Head of caudate nucleus (tissue), 42 donors: ENCODE measurements around the gene ACTN2.
"Not testable (repeated sequence)": the region's sequence is repeated elsewhere in the genome, so short reads cannot be mapped to it uniquely, and the experiment has no call there.

ENCODE experiments used
- DNase-seq, 42 donors: peaks; one replicate each; pipeline versions ENCODE4 v3.0.0 to v3.0.0-alpha.2; 2020 to 2021; ENCODE audit warnings: mixed read lengths in 7 of 42
- intact Hi-C: fragments of 100-400 bp; cut with DNase I; formaldehyde crosslinking; loops from one replicate; pipeline ENCODE4 v1.15.0; 2022

Gene ACTN2

GRCh38 chr1:236685917-236686814 lies at the start of gene ACTN2:
TSS of gene ACTN2 (plus strand) at chr1:236686499. CDS start at chr1:236686674, 175 bp downstream.
- intact Hi-C loops = no loop called here

GRCh38 chr1:236638945-236639344 lies 47.4 kb upstream of the ACTN2 start:
- intact Hi-C loops = no loop called here
- DNase-seq = no peak

More at GRCh38 chr1:236685917-236686814, at the start of gene ACTN2:
- DNase-seq = peak in 36 of 42 donors; percentile 23 to 81 (median 56)

- peak in 1 of 42 donors; percentile 1 for DNase-seq
- intact Hi-C loops = no loop called here
Measured at GRCh38 chr1:236639686-236640085, 46.6 kb upstream of the ACTN2 start.

GRCh38 chr1:236642763-236643162 lies 43.5 kb upstream of the ACTN2 start:
- DNase-seq = no peak
- intact Hi-C loops = no loop called here

GRCh38 chr1:236645016-236645680 lies 41.2 kb upstream of the ACTN2 start:
- no peak for DNase-seq
- intact Hi-C loops = no loop called here

GRCh38 chr1:236654511-236654910 lies 31.8 kb upstream of the ACTN2 start:
- DNase-seq = no peak
- intact Hi-C loops = no loop called here

GRCh38 chr1:236654957-236655356 lies 31.3 kb upstream of the ACTN2 start:
- intact Hi-C loops = no loop called here
- DNase-seq = no peak

- intact Hi-C loops = no loop called here
- DNase-seq = no peak
Measured at GRCh38 chr1:236657398-236657797, 28.9 kb upstream of the ACTN2 start.

- intact Hi-C loops = no loop called here
- DNase-seq = no peak
Measured at GRCh38 chr1:236659792-236660587, 26.3 kb upstream of the ACTN2 start.

GRCh38 chr1:236663934-236664333 lies 22.4 kb upstream of the ACTN2 start:
- no peak for DNase-seq
- intact Hi-C loops = no loop called here

- DNase-seq, intact Hi-C loops: not testable (repeated sequence)
Measured at GRCh38 chr1:236668909-236669308, 17.4 kb upstream of the ACTN2 start.

- no peak for DNase-seq
- intact Hi-C loops = no loop called here
Measured at GRCh38 chr1:236670060-236670459, 16.2 kb upstream of the ACTN2 start.

- intact Hi-C loops = no loop called here
- no peak for DNase-seq
Measured at GRCh38 chr1:236673289-236673919, 12.9 kb upstream of the ACTN2 start.

- intact Hi-C loops = no loop called here
- DNase-seq = no peak
Measured at GRCh38 chr1:236677641-236678235, 8.6 kb upstream of the ACTN2 start.

- DNase-seq = peak in 1 of 42 donors; percentile 36
- intact Hi-C loops = no loop called here
Measured at GRCh38 chr1:236681219-236681618, 5.1 kb upstream of the ACTN2 start.

GRCh38 chr1:236685205-236685916 lies 938 bp upstream of the ACTN2 start:
- no peak for DNase-seq
- intact Hi-C loops = no loop called here

GRCh38 chr1:236686815-236687160 lies 489 bp downstream of the ACTN2 start:
- peak in 1 of 42 donors; percentile 18 for DNase-seq
- intact Hi-C loops = no loop called here

GRCh38 chr1:236687273-236687672 lies 974 bp downstream of the ACTN2 start:
- intact Hi-C loops = no loop called here

More at GRCh38 chr1:236687273-236687672, 974 bp downstream of the ACTN2 start:
- peak in 11 of 42 donors; percentile 16 to 67 (median 40) for DNase-seq
